Amniotic stem cell (primary cell): ENCODE data around the gene SIPA1L3.
A peak's percentile ranks its signal among the peaks of the same experiment; 100 is the strongest.

Source experiments
- DNase-seq: peaks from one replicate; lab custom pipeline; 2025; lab: John Stamatoyannopoulos, UW

The SIPA1L3 gene

DNA sequence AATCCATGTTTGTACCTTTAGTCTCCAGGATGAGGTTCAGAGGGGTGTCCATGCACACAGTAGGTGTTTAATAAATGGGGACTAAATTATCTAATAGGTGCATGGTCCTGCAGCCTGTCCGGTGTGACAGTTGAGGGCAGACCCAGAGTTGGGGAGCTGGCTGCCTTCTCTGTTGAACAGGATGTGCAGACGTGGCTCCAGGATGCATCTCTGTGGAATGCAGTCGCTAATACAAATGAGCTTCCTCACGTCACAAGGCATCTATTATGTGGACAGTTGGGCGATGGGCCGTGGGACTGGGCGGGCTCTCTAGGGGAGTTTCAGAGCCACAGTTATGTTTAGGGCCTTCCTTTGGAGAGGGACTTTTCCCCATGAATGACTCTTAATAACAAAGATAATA is 71.0 kb downstream of the SIPA1L3 start:
- DNase-seq: no peak

DNA sequence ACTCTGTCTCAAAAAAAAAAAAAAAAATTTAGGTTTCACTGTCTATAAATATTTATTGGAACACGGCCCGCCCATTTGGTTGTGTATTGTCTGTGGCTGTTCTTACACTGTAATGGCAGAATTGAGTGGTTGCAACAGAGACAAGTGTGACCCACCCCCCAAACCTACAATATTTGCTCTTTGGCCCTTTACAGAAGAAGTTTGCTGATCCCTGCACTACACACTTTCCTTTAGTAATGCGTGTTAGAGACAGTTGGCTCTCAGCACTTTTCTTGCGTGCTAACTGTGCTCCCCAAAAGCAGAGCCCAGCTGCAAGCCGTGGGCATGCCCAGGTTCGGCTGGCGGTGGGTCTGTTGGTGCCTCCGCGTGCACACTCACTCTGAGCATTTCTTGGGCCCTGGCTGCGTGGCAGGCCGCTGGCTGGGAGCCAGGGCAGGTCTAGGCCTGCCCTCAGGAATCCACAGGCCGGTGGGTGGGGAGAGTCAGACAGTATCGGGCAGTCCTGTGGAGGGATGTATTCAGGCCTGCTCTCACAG is 72.6 kb downstream of the SIPA1L3 start:
- DNase-seq: no peak

DNA sequence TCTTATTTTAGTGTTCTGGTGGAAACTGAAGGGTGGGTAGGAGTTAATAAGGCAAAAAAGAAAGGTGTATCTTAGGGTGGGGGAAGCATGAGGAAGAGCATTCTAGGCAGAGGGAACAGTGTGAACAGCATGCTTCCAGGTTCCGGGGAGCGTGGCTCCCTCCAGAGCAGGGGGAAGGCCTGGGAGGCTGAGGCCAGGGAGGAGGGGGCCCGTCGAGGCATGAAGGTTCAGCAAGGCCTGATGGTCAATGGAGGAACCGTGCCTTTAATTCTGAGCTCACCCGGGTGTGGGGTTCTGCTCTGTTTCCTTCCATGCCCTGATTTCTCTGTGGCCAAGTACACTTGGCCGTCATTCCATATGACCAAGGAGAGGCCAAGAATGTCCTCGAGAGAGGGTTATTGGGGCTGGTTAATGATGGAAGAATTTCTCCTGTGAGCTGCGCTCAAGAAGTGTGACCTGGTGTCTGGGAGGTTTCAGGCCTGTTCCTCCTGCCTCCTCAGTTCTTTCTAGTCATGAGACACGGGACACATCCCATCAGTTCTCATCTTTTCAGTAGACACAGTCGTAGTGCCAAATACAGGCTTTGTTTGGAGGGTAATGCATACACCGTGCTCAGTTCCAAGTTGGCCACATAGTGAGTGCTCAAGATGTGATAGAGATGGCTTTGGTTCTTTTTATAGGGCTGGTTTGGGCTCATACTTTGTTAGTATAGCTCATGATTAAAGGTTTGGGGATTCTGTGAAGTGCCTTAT is 73.6 kb downstream of the SIPA1L3 start:
- DNase-seq: no peak

- DNase-seq: no peak
Observed at GRCh38 chr19:37981785-37982475, 74.9 kb downstream of the SIPA1L3 start.

DNA sequence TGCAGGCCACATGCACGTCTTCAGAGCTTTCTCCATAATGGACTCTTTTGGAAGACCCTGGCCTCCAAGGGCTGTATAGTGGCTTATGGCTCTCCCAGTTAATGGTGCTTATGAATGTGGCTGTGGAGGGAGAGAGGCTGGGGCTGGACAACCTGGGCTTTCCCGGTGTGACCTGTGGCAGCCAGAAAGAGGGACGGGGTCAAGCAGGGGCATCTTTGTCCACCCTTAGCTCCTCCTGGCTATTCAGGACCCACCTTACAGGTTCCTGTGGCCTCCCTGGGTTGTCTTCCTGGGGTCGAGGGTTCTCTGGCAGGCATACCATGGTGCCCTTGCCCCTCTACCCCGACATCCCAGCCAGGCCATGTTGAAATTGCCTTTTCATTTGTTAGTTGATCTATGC is 75.6 kb downstream of the SIPA1L3 start:
- DNase-seq: no peak

DNA sequence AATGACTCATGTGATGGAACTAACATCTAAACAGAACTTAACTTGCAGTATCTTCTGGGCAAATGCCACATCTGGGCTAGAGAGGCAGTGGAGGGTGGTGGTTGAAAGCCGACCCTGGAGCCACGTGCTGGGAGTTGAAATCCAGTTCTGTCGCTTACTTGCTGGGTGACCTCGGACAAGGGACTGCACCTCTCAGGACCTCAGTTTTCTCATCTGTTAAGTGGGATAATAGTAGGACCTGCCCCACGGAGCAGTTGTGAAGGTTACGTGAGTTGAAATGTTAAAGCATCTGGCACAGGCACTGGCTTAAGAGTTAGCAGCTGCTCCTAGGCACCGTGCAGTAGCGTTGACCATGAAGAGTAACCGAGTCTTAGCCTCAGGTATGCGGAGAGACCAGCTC is 76.1 kb downstream of the SIPA1L3 start:
- DNase-seq: no peak

- DNase-seq: no peak
Observed at GRCh38 chr19:37983916-37984315, 76.9 kb downstream of the SIPA1L3 start.

DNA sequence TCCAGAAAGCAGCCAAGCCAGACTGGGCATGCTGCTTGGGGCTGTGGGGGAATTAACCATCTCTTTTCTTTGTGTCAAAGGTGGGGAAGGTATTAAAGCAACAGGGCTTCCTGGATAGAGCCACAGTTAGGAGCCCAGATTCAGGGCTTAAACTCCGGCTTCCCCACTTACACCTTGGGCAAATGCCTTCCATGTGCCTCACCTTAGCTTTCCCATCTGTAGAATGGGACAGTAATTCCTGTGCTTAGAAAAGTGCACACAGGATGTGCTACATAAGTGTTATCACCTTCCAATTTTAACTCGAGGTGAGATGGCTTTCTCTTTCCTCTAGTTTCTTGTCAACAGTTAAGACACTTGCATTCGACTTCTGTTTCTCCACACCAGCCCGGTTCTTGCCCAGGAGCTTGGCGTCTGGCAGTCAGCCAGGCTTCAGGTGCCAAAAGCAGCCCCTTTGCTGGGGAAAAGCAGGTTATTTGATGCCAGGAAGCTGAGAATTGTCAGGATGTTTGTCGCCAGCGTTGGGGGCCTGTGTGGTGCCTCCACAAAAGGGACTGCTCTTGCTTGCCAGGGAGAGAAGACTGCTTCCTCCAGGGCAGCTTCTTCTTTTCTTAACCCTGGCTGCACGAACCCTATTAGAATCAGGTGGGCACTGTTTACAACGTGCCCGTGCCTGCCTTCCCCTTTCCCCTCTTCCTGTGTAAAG is 79.2 kb downstream of the SIPA1L3 start:
- DNase-seq: no peak

DNA sequence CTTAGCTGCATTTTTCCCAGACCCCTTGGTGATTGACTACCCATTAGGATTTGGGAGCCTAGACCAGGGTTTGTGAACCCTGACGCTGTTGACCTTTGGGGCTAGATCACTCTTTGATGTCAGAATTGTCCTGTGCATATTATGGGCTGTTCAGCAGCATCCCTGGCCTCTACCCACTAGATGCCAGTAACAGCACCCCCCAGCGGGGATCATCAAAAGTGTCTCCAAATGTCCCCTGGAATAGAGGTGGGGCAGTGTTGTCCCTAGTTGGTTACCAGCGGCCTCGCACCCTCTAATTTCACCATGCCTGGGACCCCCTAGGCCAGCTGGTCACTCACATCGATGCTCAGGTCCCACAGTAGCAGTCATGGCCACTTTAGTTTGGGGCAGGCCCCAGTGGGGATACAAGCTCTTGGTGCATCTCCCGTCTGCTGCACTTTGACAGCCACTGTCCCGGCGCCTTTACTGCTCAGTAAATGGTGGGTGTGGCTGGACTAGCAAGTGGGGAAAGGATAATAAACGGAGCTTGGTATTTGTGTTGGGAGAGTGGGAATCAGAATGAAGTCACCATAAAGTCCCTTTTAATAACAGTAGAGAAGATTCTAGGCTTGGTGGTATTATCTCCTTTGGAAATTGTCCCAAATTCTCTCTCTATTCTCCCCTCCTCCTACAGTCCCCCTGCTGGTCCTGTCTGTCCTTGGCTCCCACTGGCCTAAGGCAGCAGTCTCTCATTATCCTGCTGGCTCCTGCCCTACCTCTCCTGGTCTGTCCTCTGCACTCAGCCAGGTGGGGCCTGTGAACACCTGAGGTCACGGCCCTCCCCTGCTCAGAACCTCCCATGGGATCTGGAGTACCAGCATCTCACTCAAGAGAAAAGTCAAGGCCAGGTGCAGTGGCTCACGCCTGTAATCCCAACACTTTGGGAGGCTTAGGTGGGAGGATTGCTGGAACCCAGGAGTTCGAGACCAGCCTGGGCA is 80.6 kb downstream of the SIPA1L3 start:
- no peak for DNase-seq

GRCh38 chr19:37988758-37989635 is 82.0 kb downstream of the SIPA1L3 start:
- DNase-seq: no peak

DNA sequence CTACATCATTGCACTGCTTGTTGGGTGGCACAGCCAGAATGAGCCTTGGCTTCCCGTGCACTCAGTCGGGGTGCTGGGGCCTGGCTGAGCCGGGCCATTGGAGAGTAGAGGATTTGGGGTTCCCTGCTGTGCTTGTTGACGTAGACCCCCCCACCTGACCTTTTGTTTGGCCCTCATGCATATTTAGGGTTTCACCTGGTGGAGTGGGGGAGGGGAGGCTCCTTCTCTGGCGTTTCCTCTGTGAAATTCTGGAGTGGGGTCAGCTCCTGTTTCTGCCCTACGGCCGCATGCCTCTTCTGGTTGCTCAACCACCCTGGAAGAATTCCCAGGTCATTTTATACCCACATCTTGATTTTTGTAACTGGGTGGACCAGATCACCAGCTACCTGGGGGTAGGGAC is 82.8 kb downstream of the SIPA1L3 start:
- DNase-seq: no peak

GRCh38 chr19:37990362-37990761 is 83.4 kb downstream of the SIPA1L3 start:
- DNase-seq: no peak

DNA sequence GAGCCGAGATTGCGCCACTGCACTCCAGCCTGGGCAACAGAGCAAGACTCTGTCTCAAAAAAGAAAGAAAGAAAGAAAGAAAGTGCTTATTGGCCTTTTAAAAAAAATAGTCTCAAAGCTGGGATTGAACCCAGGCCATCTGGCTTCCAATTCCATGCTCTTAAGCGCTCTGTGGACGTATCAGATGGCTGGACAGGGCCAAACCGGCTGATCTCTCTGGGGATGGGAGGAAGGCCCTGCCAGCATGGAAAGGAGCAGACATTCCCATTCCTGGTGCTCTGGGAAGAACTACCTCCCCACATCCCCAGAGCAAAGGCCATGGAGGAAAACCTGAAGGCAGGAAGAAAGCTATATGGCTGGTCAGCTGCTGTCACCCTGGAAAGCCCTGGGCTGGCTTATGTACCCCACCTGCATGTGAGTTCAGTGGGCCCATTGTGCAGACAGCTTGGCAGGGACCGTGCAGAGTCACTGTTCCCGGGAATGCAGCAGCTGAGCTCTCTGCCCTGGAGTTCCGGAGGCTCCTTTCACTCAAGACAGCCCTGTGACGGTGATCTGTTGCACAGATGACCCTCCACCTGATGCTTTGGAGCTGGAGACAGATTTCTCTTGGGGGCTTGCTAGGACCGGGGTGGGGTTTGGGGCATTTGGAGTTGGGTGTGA is 84.3 kb downstream of the SIPA1L3 start:
- no peak for DNase-seq

DNA sequence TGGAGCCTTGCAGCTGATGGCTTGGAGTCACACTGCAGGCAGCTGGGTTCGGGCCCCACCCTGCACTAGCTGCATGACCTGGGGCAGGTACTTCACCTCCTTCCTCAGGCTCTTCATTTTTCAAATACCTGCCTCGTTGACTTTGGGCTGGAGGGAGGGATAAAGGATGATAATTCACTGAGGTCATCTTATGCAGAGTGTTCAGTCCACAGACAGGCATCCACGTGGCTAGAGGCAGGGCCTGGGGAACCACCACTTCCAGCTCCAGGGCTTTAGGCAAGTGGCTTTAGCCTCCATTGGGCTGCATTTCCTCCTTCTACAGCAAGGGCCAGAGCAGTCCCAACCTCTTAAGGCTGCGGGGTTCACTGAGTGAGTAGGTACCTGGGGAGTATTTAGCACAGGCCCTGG is 84.8 kb downstream of the SIPA1L3 start:
- DNase-seq: no peak

- no peak for DNase-seq
Observed at GRCh38 chr19:37992761-37993160, 85.8 kb downstream of the SIPA1L3 start.

DNA sequence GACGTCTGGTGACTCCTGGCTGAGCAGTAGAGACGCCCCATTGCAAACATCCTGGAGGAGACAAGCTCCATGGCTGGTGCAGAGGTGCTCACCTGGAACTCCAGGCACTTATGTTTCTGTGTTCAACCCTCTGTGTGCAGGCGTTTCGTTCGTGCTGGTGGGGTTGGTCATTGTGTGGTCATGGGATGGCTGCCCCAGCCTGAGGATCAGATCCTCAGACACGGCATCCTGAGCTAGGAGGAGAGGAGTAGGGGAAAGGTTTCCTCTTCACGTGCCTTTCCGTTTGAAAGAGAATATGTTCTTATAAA is 87.8 kb downstream of the SIPA1L3 start:
- no peak for DNase-seq

- DNase-seq: no peak
Observed at GRCh38 chr19:37995346-37995745, 88.3 kb downstream of the SIPA1L3 start.

- peak; percentile 75 for DNase-seq
Observed at GRCh38 chr19:37997911-37998344, 90.9 kb downstream of the SIPA1L3 start.

- no peak for DNase-seq
Observed at GRCh38 chr19:37998801-37999308, 91.8 kb downstream of the SIPA1L3 start.
